Lower leg skin (tissue), 4 donors: Measurements from ENCODE around the gene ACOT4. TPM values are rescaled to one million over a fixed set of nuclear protein-coding genes. Genes with fewer than 3 reads are reported as not detected.
"Not testable (repeated sequence)": the region's sequence is repeated elsewhere in the genome, so short reads cannot be mapped to it uniquely, and the experiment has no call there.

Source experiments
- DNase-seq, 2 donors: peaks; one replicate each; pipeline ENCODE4 v3.0.0-alpha.2; 2019; ENCODE audit warnings: low spot score in 2 of 2
- H3K4me3 ChIP-seq: fragments of 200-600 bp; sonication (generic); 2 replicates; pipeline ENCODE4 v1.5.1; 2017; ENCODE audit warnings: mild to moderate bottlenecking, low read depth; ENCODE audit not compliant: poor library complexity, severe bottlenecking
- POLR2A ChIP-seq, 2 donors: fragments of 450-650 bp; IDR thresholded peaks; one replicate each; pipeline ENCODE4 v1.6.1; 2016 to 2017; ENCODE audit warnings: antibody characterized with exemption in 2 of 2, mild to moderate bottlenecking in 1 of 2, moderate library complexity in 1 of 2
- WGBS, 2 donors: methylation state at CpG; one replicate each; pipeline ENCODE4 v1.1.5; 2018; 5-methylcytosine and 5-hydroxymethylcytosine counted together
- intact Hi-C: fragments of 100-400 bp; cut with DNase I; formaldehyde crosslinking; loops from one replicate; pipeline ENCODE4 v1.15.0; 2023; ENCODE audit warnings: low total_unique reads
- total RNA-seq, 4 donors: library from RNA; depleted of rRNA; stranded (reverse); fragments of >200 nt; gene quantifications; one replicate each; pipeline ENCODE4 v1.1.0, GENCODE V29; 2016
- TF ChIP-seq, protein P1 (sequence below), 3 donors: fragments of 450-650 bp; IDR thresholded peaks; one replicate each; pipeline ENCODE4 v1.5.1; 2016; ENCODE audit warnings: antibody characterized with exemption in 3 of 3, mild to moderate bottlenecking in 3 of 3, moderate library complexity in 2 of 3

The ACOT4 gene
- total RNA-seq, 4 donors from 2014 or later = 0.53 to 2.7 (median 1.4) TPM

DNA sequence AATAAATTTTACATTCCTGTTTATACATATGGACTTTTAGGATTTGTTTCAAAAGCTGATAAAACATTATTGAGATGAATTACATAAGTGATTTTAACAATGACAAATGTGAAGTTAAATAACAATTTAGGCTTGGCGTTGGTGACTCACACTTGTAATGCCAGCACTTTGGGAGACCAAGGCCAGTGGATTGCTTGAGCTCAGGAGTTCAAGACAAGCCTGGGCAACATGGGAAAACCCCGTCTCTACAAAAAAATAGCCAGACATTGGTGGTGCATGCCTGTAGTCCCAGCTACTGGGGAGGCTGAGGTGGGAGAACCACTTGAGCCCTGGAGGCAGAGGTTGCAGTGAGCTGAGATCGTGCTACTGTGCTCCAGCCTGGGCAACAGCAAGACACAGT is 15.3 kb upstream of the ACOT4 start:
- 48 to 64% methylated on average over 2 to 3 of the region's 3 CpGs for WGBS, 2 donors
- DNase-seq = no peak

DNA sequence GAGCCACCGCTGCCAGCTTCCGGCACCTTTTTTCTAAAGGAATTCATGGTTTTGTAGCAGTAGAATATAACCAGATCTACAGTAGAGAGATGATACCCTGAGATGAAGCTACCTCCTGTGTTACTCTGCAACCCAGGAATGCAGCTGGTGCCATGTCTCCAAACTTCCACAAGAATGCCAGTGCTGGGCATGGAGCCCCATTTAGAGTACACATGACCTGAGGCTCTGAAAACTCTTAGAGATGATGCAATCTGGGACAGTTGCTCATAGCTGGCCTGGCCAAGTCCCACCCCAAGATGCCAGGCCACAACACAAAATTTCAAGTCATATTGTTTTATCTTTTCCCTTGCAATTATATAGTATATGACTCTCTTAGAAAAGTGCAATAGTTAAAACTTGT is 14.5 kb upstream of the ACOT4 start:
- DNase-seq, intact Hi-C loops, H3K4me3 ChIP-seq: not testable (repeated sequence)
- no CpG with 5 or more reads among the region's 2 CpGs for WGBS, 2 donors

More for the DNA sequence above, 15.3 kb upstream of the ACOT4 start:
- no peak for TF ChIP-seq POLR2A (IDR thresholded peaks at IDR 0.05)
- TF ChIP-seq, protein P1, sequence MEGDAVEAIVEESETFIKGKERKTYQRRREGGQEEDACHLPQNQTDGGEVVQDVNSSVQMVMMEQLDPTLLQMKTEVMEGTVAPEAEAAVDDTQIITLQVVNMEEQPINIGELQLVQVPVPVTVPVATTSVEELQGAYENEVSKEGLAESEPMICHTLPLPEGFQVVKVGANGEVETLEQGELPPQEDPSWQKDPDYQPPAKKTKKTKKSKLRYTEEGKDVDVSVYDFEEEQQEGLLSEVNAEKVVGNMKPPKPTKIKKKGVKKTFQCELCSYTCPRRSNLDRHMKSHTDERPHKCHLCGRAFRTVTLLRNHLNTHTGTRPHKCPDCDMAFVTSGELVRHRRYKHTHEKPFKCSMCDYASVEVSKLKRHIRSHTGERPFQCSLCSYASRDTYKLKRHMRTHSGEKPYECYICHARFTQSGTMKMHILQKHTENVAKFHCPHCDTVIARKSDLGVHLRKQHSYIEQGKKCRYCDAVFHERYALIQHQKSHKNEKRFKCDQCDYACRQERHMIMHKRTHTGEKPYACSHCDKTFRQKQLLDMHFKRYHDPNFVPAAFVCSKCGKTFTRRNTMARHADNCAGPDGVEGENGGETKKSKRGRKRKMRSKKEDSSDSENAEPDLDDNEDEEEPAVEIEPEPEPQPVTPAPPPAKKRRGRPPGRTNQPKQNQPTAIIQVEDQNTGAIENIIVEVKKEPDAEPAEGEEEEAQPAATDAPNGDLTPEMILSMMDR (IDR thresholded peaks at IDR 0.05) = no peak
- no peak overlapping the region for H3K4me3 ChIP-seq
- intact Hi-C loops = no loop called here

DNA sequence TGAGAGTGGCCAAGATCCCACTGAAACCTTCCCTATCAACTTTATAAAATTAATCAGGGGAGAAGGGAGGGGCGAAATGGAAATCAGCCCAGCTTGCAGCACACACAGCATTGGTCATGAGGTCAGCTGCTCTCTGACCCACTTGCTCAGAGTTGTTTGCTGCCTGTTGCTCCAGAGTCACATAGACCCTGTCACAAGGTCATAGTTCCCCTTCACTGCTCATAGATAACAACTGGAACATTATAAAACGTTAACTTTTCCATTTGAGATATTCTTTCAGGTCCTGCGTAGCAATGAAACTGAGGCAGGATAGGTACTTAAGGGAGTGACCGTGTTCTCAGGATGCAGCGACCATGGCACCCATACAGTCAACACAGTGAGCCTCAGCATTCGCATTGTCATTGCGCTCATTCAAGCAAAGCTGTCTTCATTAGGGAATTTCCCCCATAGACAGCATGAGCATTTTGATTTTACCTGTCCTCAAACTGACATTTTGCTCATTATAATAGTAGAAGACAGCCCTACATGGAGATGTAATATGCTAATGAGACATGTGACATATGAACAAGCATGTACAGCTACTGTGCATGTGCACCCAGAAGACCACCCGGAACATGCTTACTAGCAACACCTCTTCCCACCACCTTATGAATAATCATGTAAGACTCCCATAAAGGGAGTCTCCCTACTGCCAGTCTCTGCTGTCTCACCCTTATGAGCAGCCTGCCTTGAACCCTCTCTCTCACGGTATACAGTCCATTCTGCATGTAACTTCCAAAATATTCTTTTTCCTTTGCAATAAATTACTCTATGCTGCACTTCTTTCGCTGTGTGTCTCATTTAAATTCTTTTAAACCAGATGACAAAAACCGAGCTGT is 9.3 kb upstream of the ACOT4 start:
- WGBS, 2 donors = 79 to 94% methylated on average over 8 to 10 of the region's 11 CpGs
- H3K4me3 ChIP-seq, DNase-seq, intact Hi-C loops: not testable (repeated sequence)

DNA sequence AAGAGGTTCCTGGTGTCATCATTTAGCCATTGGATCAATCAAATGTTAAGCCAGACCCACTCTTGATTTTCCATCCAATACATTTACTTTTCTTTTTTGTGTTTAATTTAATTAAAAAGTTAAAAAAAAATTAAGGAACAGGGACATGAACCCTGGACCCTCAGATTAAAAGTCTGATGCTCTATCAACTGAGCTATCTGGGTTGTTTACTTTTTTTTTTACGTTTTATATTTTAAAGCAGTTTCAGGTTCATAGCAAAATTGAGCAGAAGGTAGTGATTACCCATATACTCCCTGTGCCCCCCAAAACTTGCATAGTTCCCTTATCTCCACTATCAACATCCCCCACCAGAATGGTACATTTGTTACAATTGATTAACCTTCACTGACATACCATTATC is 3.0 kb upstream of the ACOT4 start:
- TF ChIP-seq POLR2A (IDR thresholded peaks at IDR 0.05) = no peak
- TF ChIP-seq, protein P1 (IDR thresholded peaks at IDR 0.05) = no peak
- intact Hi-C loops = no loop called here
- 94 to 96% methylated on average over 1 of the region's 1 CpG for WGBS, 2 donors
- DNase-seq = no peak
- H3K4me3 ChIP-seq = no peak overlapping the region

DNA sequence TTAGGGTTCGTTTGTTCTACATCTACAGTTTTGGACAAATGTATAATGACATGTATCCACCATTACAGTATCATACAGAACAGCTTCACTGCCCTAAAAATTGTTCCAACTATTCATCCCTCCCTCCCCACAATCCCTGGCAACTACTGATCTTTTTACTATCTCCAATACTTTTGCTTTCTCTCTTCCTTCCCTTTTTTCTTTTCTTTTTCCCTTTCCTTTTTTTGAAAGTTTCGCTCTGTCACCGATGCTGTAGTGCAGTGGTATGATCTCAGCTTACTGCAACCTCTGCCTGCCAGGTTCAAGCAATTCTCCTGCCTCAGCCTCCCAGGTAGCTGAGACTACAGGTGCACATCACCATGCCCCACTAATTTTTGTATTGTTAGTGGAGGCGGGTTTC is 2.6 kb upstream of the ACOT4 start:
- no peak overlapping the region for H3K4me3 ChIP-seq
- no peak for DNase-seq
- TF ChIP-seq, protein P1 (IDR thresholded peaks at IDR 0.05) = no peak
- TF ChIP-seq POLR2A (IDR thresholded peaks at IDR 0.05) = no peak
- WGBS, 2 donors = 84 to 86% methylated on average over 4 of the region's 4 CpGs
- intact Hi-C loops = no loop called here

DNA sequence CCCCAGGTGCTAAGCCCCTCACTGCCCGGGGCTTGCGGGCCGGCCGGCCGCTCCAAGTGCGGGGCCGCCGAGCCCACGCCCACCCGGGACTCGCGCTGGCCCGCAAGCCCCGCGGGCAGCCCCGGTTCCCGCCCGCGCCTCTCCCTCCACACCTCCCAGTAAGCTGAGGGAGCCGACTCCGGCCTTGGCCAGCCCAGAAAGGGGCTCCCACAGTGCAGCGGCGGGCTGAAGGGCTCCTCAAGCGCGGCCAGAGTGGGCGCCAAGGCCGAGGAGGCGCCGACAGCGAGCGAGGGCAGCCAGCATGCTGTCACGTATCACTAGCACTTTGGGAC is 1.0 kb upstream of the ACOT4 start:
- H3K4me3 ChIP-seq, intact Hi-C loops, DNase-seq: not testable (repeated sequence)
- WGBS, 2 donors = 98 to 100% methylated on average over 15 to 32 of the region's 32 CpGs

DNA sequence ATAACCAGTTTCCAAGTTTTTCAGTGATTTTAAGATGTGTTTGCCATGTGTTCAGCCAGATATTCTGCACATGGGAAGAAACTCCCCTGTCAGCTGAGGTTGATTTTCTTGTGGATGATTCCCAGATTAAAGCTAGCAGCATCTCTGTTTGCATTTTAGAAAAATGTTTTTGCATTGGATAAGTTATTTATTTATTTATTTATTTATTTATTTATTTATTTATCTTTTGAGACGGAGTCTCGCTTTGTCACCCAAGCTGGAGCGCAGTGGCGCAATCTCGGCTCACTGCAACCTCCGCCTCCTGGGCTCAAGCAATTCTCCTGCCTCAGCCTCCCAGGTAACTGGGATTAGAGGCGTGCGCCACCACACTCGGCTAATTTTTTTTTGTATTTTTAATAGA is 2.8 kb downstream of the ACOT4 start:
- WGBS, 2 donors = 79 to 86% methylated on average over 9 of the region's 9 CpGs
- TF ChIP-seq, protein P1 (IDR thresholded peaks at IDR 0.05) = no peak
- no peak for TF ChIP-seq POLR2A (IDR thresholded peaks at IDR 0.05)
- no peak for DNase-seq

More for the DNA sequence above, 2.8 kb downstream of the ACOT4 start:
- intact Hi-C loops = no loop called here
- no peak overlapping the region for H3K4me3 ChIP-seq
